Measurements from ENCODE around the gene NTM.

The NTM gene

GRCh38 chr11:131999084-131999483 is 628.7 kb downstream of the NTM start:
- no peak overlapping the region for H2AK5ac ChIP-seq (ENCODE audit: low read depth, low read length)
- H3K79me1 ChIP-seq (ENCODE audit: low read depth, low read length), result no peaks in the 10 kb centered on the region
- H4K91ac ChIP-seq (ENCODE audit: low read depth, low read length, poor library complexity), result no peak overlapping the region
- H3K23ac ChIP-seq (ENCODE audit: low read depth, low read length, poor library complexity), result no peak overlapping the region
- no peak overlapping the region for H3K27ac ChIP-seq (replicated peaks; ENCODE audit: low read length)
- no peak for DNase-seq (ENCODE audit: low spot score)
- no peak overlapping the region for H3K4ac ChIP-seq (ENCODE audit: low read length)
- no peak overlapping the region for H3K9ac ChIP-seq (ENCODE audit: low read depth, low read length, poor library complexity)
- peaks cover 0 to 3% of the 10 kb centered on the region in 2 donors for H3K4me1 ChIP-seq (ENCODE audit: control insufficient read depth in 2 of 2, insufficient read depth in 1 of 2, low read depth in 1 of 2, low read length in 2 of 2)
- no peak overlapping the region for H2BK15ac ChIP-seq (ENCODE audit: low read length)
- no peak overlapping the region for H3K18ac ChIP-seq (ENCODE audit: low read length)
- no peak overlapping the region for H3K4me2 ChIP-seq (ENCODE audit: insufficient read depth, low read length, poor library complexity, severe bottlenecking)
- no peak overlapping the region for H3K14ac ChIP-seq (ENCODE audit: low read length)
- no CpG with 5 or more reads among the region's 6 CpGs for WGBS, 2 donors (ENCODE audit: extremely low coverage in 2 of 2, insufficient read length in 2 of 2, insufficient replicate concordance in 1 of 2)
- no peak overlapping the region for H2BK12ac ChIP-seq (ENCODE audit: low read length)
- no peak overlapping the region for H3K4me3 ChIP-seq (ENCODE audit: low read length in 2 of 2)
- H4K8ac ChIP-seq (ENCODE audit: low read depth, low read length), result no peak overlapping the region
- H3K27me3 ChIP-seq (ENCODE audit: control insufficient read depth in 3 of 3, insufficient read depth in 3 of 3, low read depth in 1 of 3, low read length in 3 of 3), result no peaks in the 10 kb centered on the region
- H3K36me3 ChIP-seq (replicated peaks in 1 of 2; ENCODE audit: control insufficient read depth in 2 of 2, insufficient read depth in 2 of 2, low read length in 2 of 2), result no peaks in the 10 kb centered on the region
- peaks cover 0 to 7% of the 10 kb centered on the region in 2 donors for H3K9me3 ChIP-seq (replicated peaks in 1 of 2; ENCODE audit: control insufficient read depth in 2 of 2, insufficient read depth in 1 of 2, low read depth in 1 of 2, low read length in 2 of 2)
- no peak overlapping the region for H2BK120ac ChIP-seq (ENCODE audit: low read depth, low read length)
- H2BK5ac ChIP-seq (ENCODE audit: low read length), result no peak overlapping the region
- no peak overlapping the region for H2AFZ ChIP-seq (ENCODE audit: low read length)

GRCh38 chr11:131999955-132000354 is 629.5 kb downstream of the NTM start:
- Histone ChIP-seq H4K91ac (ENCODE audit: low read depth, low read length, poor library complexity) (no peak overlapping the region), H3K14ac (ENCODE audit: low read length) (no peak overlapping the region), H3K27me3 (ENCODE audit: control insufficient read depth in 3 of 3, insufficient read depth in 3 of 3, low read depth in 1 of 3, low read length in 3 of 3) (no peaks in the 10 kb centered on the region), H3K9ac (ENCODE audit: low read depth, low read length, poor library complexity) (no peak overlapping the region), H2AK5ac (ENCODE audit: low read depth, low read length) (no peak overlapping the region), H3K79me1 (ENCODE audit: low read depth, low read length) (no peaks in the 10 kb centered on the region), H3K4me3 (ENCODE audit: low read length in 2 of 2) (no peak overlapping the region), H2BK5ac (ENCODE audit: low read length) (no peak overlapping the region), H2BK15ac (ENCODE audit: low read length) (no peak overlapping the region), H3K23ac (ENCODE audit: low read depth, low read length, poor library complexity) (no peak overlapping the region), H3K4me2 (ENCODE audit: insufficient read depth, low read length, poor library complexity, severe bottlenecking) (no peak overlapping the region), H2BK12ac (ENCODE audit: low read length) (no peak overlapping the region), H3K36me3 (replicated peaks in 1 of 2; ENCODE audit: control insufficient read depth in 2 of 2, insufficient read depth in 2 of 2, low read length in 2 of 2) (no peaks in the 10 kb centered on the region), H4K8ac (ENCODE audit: low read depth, low read length) (no peak overlapping the region), H3K9me3 (replicated peaks in 1 of 2; ENCODE audit: control insufficient read depth in 2 of 2, insufficient read depth in 1 of 2, low read depth in 1 of 2, low read length in 2 of 2) (peaks cover 0 to 7% of the 10 kb centered on the region in 2 donors), H3K18ac (ENCODE audit: low read length) (no peak overlapping the region), H3K4me1 (ENCODE audit: control insufficient read depth in 2 of 2, insufficient read depth in 1 of 2, low read depth in 1 of 2, low read length in 2 of 2) (peaks cover 0 to 3% of the 10 kb centered on the region in 2 donors), H3K4ac (ENCODE audit: low read length) (no peak overlapping the region), H2AFZ (ENCODE audit: low read length) (no peak overlapping the region), H2BK120ac (ENCODE audit: low read depth, low read length) (no peak overlapping the region), H3K27ac (replicated peaks; ENCODE audit: low read length) (no peak overlapping the region)
- WGBS, 2 donors (ENCODE audit: extremely low coverage in 2 of 2, insufficient read length in 2 of 2, insufficient replicate concordance in 1 of 2), result no CpG with 5 or more reads among the region's 1 CpG
- no peak for DNase-seq (ENCODE audit: low spot score)

- Histone ChIP-seq H3K23ac (ENCODE audit: low read depth, low read length, poor library complexity) (no peak overlapping the region), H3K4me1 (ENCODE audit: control insufficient read depth in 2 of 2, insufficient read depth in 1 of 2, low read depth in 1 of 2, low read length in 2 of 2) (peaks cover 0 to 9% of the 10 kb centered on the region in 2 donors), H3K36me3 (replicated peaks in 1 of 2; ENCODE audit: control insufficient read depth in 2 of 2, insufficient read depth in 2 of 2, low read length in 2 of 2) (no peaks in the 10 kb centered on the region), H2BK5ac (ENCODE audit: low read length) (no peak overlapping the region), H2BK120ac (ENCODE audit: low read depth, low read length) (no peak overlapping the region), H3K27me3 (ENCODE audit: control insufficient read depth in 3 of 3, insufficient read depth in 3 of 3, low read depth in 1 of 3, low read length in 3 of 3) (peaks cover 0 to 2% (median 0%) of the 10 kb centered on the region in 3 experiments), H2AK5ac (ENCODE audit: low read depth, low read length) (no peak overlapping the region), H3K27ac (replicated peaks; ENCODE audit: low read length) (no peak overlapping the region), H3K14ac (ENCODE audit: low read length) (no peak overlapping the region), H3K9me3 (replicated peaks in 1 of 2; ENCODE audit: control insufficient read depth in 2 of 2, insufficient read depth in 1 of 2, low read depth in 1 of 2, low read length in 2 of 2) (no peaks in the 10 kb centered on the region), H3K4me3 (ENCODE audit: low read length in 2 of 2) (no peak overlapping the region), H4K8ac (ENCODE audit: low read depth, low read length) (no peak overlapping the region), H2BK15ac (ENCODE audit: low read length) (no peak overlapping the region), H3K18ac (ENCODE audit: low read length) (no peak overlapping the region), H3K79me1 (ENCODE audit: low read depth, low read length) (no peaks in the 10 kb centered on the region), H2AFZ (ENCODE audit: low read length) (no peak overlapping the region), H3K9ac (ENCODE audit: low read depth, low read length, poor library complexity) (no peak overlapping the region), H2BK12ac (ENCODE audit: low read length) (no peak overlapping the region), H3K4me2 (ENCODE audit: insufficient read depth, low read length, poor library complexity, severe bottlenecking) (no peak overlapping the region), H3K4ac (ENCODE audit: low read length) (no peak overlapping the region), H4K91ac (ENCODE audit: low read depth, low read length, poor library complexity) (no peak overlapping the region)
- no peak for DNase-seq (ENCODE audit: low spot score)
- WGBS, 2 donors (ENCODE audit: extremely low coverage in 2 of 2, insufficient read length in 2 of 2, insufficient replicate concordance in 1 of 2), result no CpG with 5 or more reads among the region's 4 CpGs
Measured at GRCh38 chr11:132005887-132006286, 635.5 kb downstream of the NTM start.

- Histone ChIP-seq H3K4ac (ENCODE audit: low read length) (no peak overlapping the region), H2BK5ac (ENCODE audit: low read length) (no peak overlapping the region), H3K36me3 (replicated peaks in 1 of 2; ENCODE audit: control insufficient read depth in 2 of 2, insufficient read depth in 2 of 2, low read length in 2 of 2) (no peaks in the 10 kb centered on the region), H3K4me1 (ENCODE audit: control insufficient read depth in 2 of 2, insufficient read depth in 1 of 2, low read depth in 1 of 2, low read length in 2 of 2) (peaks cover 0 to 9% of the 10 kb centered on the region in 2 donors), H2AFZ (ENCODE audit: low read length) (no peak overlapping the region), H3K18ac (ENCODE audit: low read length) (no peak overlapping the region), H3K23ac (ENCODE audit: low read depth, low read length, poor library complexity) (no peak overlapping the region), H3K79me1 (ENCODE audit: low read depth, low read length) (no peaks in the 10 kb centered on the region), H4K8ac (ENCODE audit: low read depth, low read length) (no peak overlapping the region), H2BK12ac (ENCODE audit: low read length) (no peak overlapping the region), H3K4me3 (ENCODE audit: low read length in 2 of 2) (no peak overlapping the region), H2BK120ac (ENCODE audit: low read depth, low read length) (no peak overlapping the region), H3K14ac (ENCODE audit: low read length) (no peak overlapping the region), H3K27ac (replicated peaks; ENCODE audit: low read length) (no peak overlapping the region), H3K9me3 (replicated peaks in 1 of 2; ENCODE audit: control insufficient read depth in 2 of 2, insufficient read depth in 1 of 2, low read depth in 1 of 2, low read length in 2 of 2) (no peaks in the 10 kb centered on the region), H4K91ac (ENCODE audit: low read depth, low read length, poor library complexity) (no peak overlapping the region), H2AK5ac (ENCODE audit: low read depth, low read length) (no peak overlapping the region), H3K9ac (ENCODE audit: low read depth, low read length, poor library complexity) (no peak overlapping the region), H3K4me2 (ENCODE audit: insufficient read depth, low read length, poor library complexity, severe bottlenecking) (no peak overlapping the region), H3K27me3 (ENCODE audit: control insufficient read depth in 3 of 3, insufficient read depth in 3 of 3, low read depth in 1 of 3, low read length in 3 of 3) (peaks cover 0 to 2% (median 0%) of the 10 kb centered on the region in 3 experiments), H2BK15ac (ENCODE audit: low read length) (no peak overlapping the region)
- DNase-seq (ENCODE audit: low spot score), result no peak
- no CpG with 5 or more reads among the region's 7 CpGs for WGBS, 2 donors (ENCODE audit: extremely low coverage in 2 of 2, insufficient read length in 2 of 2, insufficient replicate concordance in 1 of 2)
Measured at GRCh38 chr11:132006884-132007580, 636.6 kb downstream of the NTM start.

Measured in neuronal stem cell (in vitro differentiated cells).